ENCODE results near the gene ENDOV.
"Not testable (repeated sequence)": the region's sequence is repeated elsewhere in the genome, so short reads cannot be mapped to it uniquely, and the experiment has no call there.

Gene ENDOV

GRCh38 chr17:80406146-80406545, 8.8 kb upstream of the ENDOV start:
- no peak overlapping the region for H3K27ac ChIP-seq (ENCODE audit: low read length)
- no peaks in the 10 kb centered on the region for H3K9me3 ChIP-seq (ENCODE audit: insufficient read depth, low read length, severe bottlenecking)
- no peaks in the 10 kb centered on the region for H3K4me1 ChIP-seq (ENCODE audit: insufficient read depth, low read length)
- peaks cover 8% of the 10 kb centered on the region for H3K27me3 ChIP-seq (ENCODE audit: insufficient read depth, low read length, poor library complexity)
- H3K79me2 ChIP-seq (ENCODE audit: insufficient read depth, low read length) = no peaks in the 10 kb centered on the region
- no peaks in the 10 kb centered on the region for H3K36me3 ChIP-seq (ENCODE audit: insufficient read depth, low read length)
- H3K4me2 ChIP-seq (ENCODE audit: insufficient read depth, low read length) = no peak overlapping the region
- ATAC-seq (ENCODE audit: insufficient read depth, low read depth) (no peak), DNase-seq (no peak)
- TF ChIP-seq EZH2 (IDR thresholded peaks at IDR 0.05; ENCODE audit: borderline replicate concordance, low read depth, low read length, severe bottlenecking) = no peak
- TF ChIP-seq CTCF (IDR thresholded peaks at IDR 0.05; ENCODE audit: borderline replicate concordance, extremely low read depth, low read length, poor library complexity, severe bottlenecking) = no peak
- no peak overlapping the region for H2AFZ ChIP-seq (ENCODE audit: low read depth, low read length)
- H3K9ac ChIP-seq (ENCODE audit: low read depth, low read length) = no peak overlapping the region
- no peak overlapping the region for H3K4me3 ChIP-seq (ENCODE audit: low read depth in 1 of 2, low read length in 2 of 2)
- H4K20me1 ChIP-seq (ENCODE audit: insufficient read depth, low read length) = no peaks in the 10 kb centered on the region

- H3K9me3 ChIP-seq (ENCODE audit: insufficient read depth, low read length, severe bottlenecking); H3K79me2 ChIP-seq (ENCODE audit: insufficient read depth, low read length); H3K4me1 ChIP-seq (ENCODE audit: insufficient read depth, low read length); H4K20me1 ChIP-seq (ENCODE audit: insufficient read depth, low read length); H3K27me3 ChIP-seq (ENCODE audit: insufficient read depth, low read length, poor library complexity); H3K36me3 ChIP-seq (ENCODE audit: insufficient read depth, low read length); H2AFZ ChIP-seq (ENCODE audit: low read depth, low read length); H3K4me3 ChIP-seq (ENCODE audit: low read depth in 1 of 2, low read length in 2 of 2); ATAC-seq (ENCODE audit: insufficient read depth, low read depth); H3K4me2 ChIP-seq (ENCODE audit: insufficient read depth, low read length); H3K9ac ChIP-seq (ENCODE audit: low read depth, low read length); H3K27ac ChIP-seq (ENCODE audit: low read length); DNase-seq: not testable (repeated sequence)
Observed at GRCh38 chr17:80407917-80408316, 7.0 kb upstream of the ENDOV start.

- Histone ChIP-seq H3K9me3 (ENCODE audit: insufficient read depth, low read length, severe bottlenecking) (no peaks in the 10 kb centered on the region), H3K4me2 (ENCODE audit: insufficient read depth, low read length) (no peak overlapping the region), H3K9ac (ENCODE audit: low read depth, low read length) (no peak overlapping the region), H2AFZ (ENCODE audit: low read depth, low read length) (no peak overlapping the region), H3K79me2 (ENCODE audit: insufficient read depth, low read length) (no peaks in the 10 kb centered on the region), H3K36me3 (ENCODE audit: insufficient read depth, low read length) (no peaks in the 10 kb centered on the region), H3K27me3 (ENCODE audit: insufficient read depth, low read length, poor library complexity) (peaks cover 8% of the 10 kb centered on the region), H4K20me1 (ENCODE audit: insufficient read depth, low read length) (no peaks in the 10 kb centered on the region), H3K4me3 (ENCODE audit: low read depth in 1 of 2, low read length in 2 of 2) (no peak overlapping the region), H3K27ac (ENCODE audit: low read length) (no peak overlapping the region), H3K4me1 (ENCODE audit: insufficient read depth, low read length) (peaks cover under 1% of the 10 kb centered on the region; the same call in 1 of the 2 replicates)
- ATAC-seq (ENCODE audit: insufficient read depth, low read depth) = no peak
- no peak for TF ChIP-seq CTCF (IDR thresholded peaks at IDR 0.05; ENCODE audit: borderline replicate concordance, extremely low read depth, low read length, poor library complexity, severe bottlenecking)
- no peak for TF ChIP-seq EZH2 (IDR thresholded peaks at IDR 0.05; ENCODE audit: borderline replicate concordance, low read depth, low read length, severe bottlenecking)
- no peak for DNase-seq
Observed at GRCh38 chr17:80408872-80409271, 6.1 kb upstream of the ENDOV start.

GRCh38 chr17:80409626-80410025, 5.3 kb upstream of the ENDOV start:
- Histone ChIP-seq H3K27ac (ENCODE audit: low read length) (no peak overlapping the region), H3K4me2 (ENCODE audit: insufficient read depth, low read length) (no peak overlapping the region), H2AFZ (ENCODE audit: low read depth, low read length) (no peak overlapping the region), H3K27me3 (ENCODE audit: insufficient read depth, low read length, poor library complexity) (peaks cover 10% of the 10 kb centered on the region), H3K79me2 (ENCODE audit: insufficient read depth, low read length) (no peaks in the 10 kb centered on the region), H3K9me3 (ENCODE audit: insufficient read depth, low read length, severe bottlenecking) (no peaks in the 10 kb centered on the region), H3K4me3 (ENCODE audit: low read depth in 1 of 2, low read length in 2 of 2) (no peak overlapping the region), H3K9ac (ENCODE audit: low read depth, low read length) (no peak overlapping the region), H3K4me1 (ENCODE audit: insufficient read depth, low read length) (peaks cover 8% of the 10 kb centered on the region), H3K36me3 (ENCODE audit: insufficient read depth, low read length) (no peaks in the 10 kb centered on the region), H4K20me1 (ENCODE audit: insufficient read depth, low read length) (no peaks in the 10 kb centered on the region)
- TF ChIP-seq EZH2 (IDR thresholded peaks at IDR 0.05; ENCODE audit: borderline replicate concordance, low read depth, low read length, severe bottlenecking) (no peak), CTCF (IDR thresholded peaks at IDR 0.05; ENCODE audit: borderline replicate concordance, extremely low read depth, low read length, poor library complexity, severe bottlenecking) (no peak)
- ATAC-seq (ENCODE audit: insufficient read depth, low read depth) (no peak), DNase-seq (no peak)

GRCh38 chr17:80410441-80411087, 4.4 kb upstream of the ENDOV start:
- DNase-seq; H3K36me3 ChIP-seq (ENCODE audit: insufficient read depth, low read length); H4K20me1 ChIP-seq (ENCODE audit: insufficient read depth, low read length); H2AFZ ChIP-seq (ENCODE audit: low read depth, low read length); H3K9ac ChIP-seq (ENCODE audit: low read depth, low read length); ATAC-seq (ENCODE audit: insufficient read depth, low read depth); H3K27ac ChIP-seq (ENCODE audit: low read length); H3K79me2 ChIP-seq (ENCODE audit: insufficient read depth, low read length); H3K27me3 ChIP-seq (ENCODE audit: insufficient read depth, low read length, poor library complexity); H3K4me3 ChIP-seq (ENCODE audit: low read depth in 1 of 2, low read length in 2 of 2); H3K9me3 ChIP-seq (ENCODE audit: insufficient read depth, low read length, severe bottlenecking); H3K4me2 ChIP-seq (ENCODE audit: insufficient read depth, low read length): not testable (repeated sequence)
- H3K4me1 ChIP-seq (ENCODE audit: insufficient read depth, low read length) = peaks cover 12% of the 10 kb centered on the region

Measured in DND-41 (cell line).